Inflammatory macrophage (primary cell): ENCODE data around the gene CGB1.
"Not testable (repeated sequence)": the region's sequence is repeated elsewhere in the genome, so short reads cannot be mapped to it uniquely, and the experiment has no call there.

ENCODE experiments used
- DNase-seq, 2 donors: peaks; one replicate each; pipeline ENCODE4 v3.0.0-alpha.2; 2020 to 2022

CGB1 gene

DNA sequence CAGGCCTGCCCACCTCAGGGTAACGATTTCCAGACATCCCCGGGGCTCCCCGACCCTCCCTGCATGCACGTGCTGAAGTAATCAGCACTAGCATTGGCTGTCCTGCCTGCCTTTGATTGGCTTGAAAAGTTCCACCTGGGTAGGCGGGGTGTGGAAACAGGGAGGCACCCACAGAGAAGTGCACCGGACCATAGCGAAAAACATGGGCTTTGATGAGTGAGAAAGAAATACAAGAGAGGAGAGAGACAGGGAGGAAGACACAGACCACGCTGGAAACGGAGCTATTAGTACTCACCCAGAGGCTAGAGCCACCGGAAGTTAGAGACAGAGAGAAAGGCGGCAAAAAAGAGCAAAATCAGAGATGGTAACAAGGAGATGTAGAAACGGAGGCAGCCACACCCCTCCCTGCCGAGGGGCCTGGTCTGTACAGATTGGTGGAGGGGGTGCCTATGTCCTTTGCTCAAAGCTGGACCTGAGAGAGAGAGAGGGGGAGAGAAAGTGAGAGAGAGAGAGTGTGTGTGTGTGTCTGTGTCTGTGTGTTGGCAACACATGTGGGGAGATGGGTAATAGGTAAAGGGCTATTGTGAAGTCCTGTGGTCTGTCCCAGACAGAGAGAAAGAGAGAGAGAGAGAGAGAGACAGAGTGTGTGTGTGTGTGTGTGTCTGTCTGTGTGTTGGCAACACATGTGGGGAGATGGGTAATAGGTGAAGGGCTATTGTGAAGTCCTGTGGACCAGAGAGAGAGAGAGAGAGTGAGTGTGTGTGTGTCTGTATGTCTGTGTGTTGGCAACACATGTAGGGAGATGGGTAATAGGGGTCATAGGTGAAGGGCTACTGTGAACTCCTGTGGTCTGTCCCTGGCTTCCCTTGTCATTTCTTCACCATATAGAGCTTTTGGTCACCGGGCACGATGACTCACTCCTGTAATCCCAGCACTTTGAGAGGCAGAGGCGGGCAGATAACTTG lies 15.5 kb downstream of the CGB1 start:
- peak; percentile 54 to 59 for DNase-seq

DNA sequence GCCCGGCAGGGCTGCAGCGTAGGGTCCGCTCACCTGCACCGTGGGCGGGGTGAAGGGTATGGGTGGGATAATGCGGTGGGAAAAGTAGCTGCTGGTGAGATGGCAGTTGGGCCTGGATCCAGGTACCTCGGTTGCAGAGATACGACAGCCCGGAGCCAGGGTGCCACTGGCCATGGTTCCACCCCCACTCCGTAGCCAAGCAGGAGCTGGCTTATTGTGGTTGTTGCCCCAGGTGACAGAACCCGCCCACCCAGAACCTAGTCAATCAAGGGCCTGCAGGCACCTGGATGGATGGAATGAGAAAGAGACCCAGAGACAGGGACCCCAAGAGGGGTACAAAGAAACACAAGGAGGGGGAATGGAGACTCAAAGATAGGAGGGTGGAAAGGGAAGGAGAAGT lies 16.4 kb downstream of the CGB1 start:
- DNase-seq: no peak

DNA sequence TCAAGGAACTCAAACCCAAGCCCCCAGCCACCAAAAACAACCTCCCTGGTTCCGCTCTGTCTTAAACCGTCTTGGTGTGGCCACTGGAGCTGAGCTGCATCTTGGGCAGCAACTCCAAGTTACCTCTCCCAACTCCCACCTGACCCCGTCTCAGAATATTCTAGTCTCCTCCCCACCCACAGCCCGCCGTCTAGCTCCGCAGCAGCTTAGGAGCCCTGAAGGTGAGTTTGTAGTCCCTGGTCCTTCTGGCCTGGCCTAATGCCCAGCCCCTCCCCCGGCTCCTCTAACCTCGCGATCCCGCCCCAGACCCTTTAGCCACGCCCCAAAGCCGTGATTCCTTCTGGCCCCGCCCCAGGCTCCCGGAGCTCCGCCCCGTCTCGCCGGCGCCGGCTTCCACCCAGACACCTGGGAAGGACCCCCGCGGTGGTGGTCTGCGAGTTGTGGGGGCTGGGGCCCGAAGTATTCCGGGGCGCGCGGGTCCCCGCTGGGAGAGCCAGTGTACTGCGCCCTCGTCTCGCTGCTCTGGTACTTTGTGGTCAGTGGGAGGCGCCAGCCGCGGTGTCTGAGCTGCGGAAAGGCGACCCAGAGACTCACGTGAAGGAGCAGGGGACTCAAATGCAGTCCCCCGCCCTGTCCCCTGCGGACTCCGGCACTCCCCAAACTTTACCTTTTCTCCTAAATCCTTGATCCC lies 17.3 kb downstream of the CGB1 start:
- DNase-seq: peak; percentile 5 to 17

GRCh38 chr19:49018388-49019241 lies 18.1 kb downstream of the CGB1 start:
- DNase-seq: not testable (repeated sequence)

DNA sequence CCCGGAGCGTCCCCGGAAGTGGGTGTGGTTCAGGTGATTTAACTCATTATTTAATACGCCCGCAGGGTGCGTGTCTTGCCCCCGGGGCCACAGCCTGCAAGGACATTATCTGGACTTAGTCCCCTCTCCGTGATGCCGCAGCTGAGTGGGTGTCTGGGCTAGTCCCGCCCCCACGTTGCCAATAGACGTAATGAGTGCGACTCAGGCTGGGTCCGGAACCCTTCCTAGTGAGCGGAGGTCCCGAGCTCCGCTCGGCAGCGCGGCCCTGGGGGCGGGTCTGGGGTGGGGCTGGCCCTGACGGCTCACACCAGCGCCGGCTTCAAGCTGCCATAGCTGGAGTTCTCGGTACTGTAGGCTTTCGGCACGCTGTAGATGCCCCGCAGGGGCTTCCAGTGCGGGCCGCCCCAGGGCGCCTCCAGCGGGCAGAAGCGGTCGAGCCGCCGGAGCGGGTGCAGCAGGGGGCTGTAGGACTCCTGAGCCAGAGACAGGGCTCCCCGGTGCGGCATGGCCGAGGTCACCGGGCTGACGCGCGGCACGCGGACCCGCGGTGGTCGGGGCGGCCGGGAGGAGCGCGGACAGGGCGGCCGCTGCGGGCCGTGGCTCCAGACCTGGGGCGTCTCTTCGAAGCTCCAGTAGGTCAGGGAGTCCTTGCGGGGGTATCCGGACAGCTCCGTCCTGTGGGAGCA lies 18.9 kb downstream of the CGB1 start:
- peak; percentile 24 to 51 for DNase-seq

DNA sequence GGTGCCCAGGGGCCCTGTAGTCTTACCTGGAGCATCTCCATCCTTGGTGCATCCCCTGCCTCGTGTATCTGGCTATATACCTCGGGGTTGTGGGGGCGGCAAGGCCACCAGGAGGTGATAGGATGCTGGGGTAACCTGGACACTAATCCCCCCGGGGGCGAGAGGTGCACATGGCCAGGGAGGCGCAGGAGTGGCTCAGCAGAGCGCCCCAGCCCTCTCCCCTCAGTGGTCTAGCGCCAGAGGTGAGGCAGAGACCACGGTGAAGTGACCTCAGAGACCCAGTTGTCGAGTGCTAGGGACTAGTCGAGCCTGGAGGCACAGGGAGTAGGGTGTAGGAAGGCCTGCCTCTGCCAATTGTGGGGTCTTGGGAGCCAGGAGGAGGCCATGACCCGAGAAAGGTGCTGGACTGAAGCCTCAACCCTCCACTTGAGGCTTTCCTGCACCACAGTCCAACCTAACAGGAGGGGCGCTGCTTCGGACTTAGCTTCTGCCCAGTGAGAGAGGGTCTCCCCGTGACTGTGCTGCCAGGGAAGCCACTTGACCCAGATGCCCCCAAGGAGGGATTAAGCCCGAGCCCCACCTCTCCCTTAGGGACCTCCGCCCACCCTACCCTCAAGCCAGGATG lies 19.5 kb downstream of the CGB1 start, which contains the start of gene LHB:
LHB (minus strand) TSS at position 51 of the 625 bp plus-strand sequence; CDS start at position 41, 10 bp downstream.
- no peak for DNase-seq

GRCh38 chr19:49016067-49016839 lies 20.4 kb downstream of the CGB1 start:
- DNase-seq: no peak

DNA sequence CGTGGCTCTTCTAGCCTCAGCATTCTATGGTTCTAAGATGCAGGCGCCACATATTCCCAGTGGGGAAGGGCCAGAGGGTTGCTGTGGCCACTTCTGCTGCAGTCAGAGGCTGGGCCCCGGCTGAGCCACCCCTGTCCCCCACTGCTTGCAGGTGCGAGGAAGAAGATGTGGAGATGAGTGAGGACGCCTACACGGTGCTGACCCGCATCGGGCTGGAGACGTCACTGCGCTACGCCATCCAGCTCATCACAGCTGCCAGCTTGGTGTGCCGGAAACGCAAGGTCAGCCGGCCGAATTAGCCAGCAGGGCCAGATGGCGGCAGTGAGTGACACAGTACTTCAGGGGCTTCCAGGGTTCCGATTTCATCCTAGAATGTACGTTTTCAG lies 21.8 kb downstream of the CGB1 start:
- DNase-seq: no peak

GRCh38 chr19:49014123-49014869 lies 22.4 kb downstream of the CGB1 start:
- DNase-seq: no peak

DNA sequence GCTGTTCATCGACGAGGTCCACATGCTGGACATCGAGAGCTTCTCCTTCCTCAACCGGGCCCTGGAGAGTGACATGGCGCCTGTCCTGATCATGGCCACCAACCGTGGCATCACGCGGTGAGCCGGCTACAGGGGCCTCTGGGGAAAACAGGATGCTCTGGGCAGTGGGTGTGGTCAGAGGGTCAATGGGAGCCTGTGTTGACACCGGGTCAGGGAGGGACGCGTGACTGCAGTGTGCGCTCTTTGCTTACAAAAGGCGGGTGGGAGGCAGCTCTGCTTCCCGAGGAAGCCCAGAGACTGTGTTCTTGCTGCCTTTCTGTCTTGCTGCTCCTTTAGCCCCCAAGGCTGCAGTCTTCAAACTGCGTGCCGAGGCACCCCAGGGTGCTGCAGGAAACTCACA lies 25.5 kb downstream of the CGB1 start:
- DNase-seq: no peak

DNA sequence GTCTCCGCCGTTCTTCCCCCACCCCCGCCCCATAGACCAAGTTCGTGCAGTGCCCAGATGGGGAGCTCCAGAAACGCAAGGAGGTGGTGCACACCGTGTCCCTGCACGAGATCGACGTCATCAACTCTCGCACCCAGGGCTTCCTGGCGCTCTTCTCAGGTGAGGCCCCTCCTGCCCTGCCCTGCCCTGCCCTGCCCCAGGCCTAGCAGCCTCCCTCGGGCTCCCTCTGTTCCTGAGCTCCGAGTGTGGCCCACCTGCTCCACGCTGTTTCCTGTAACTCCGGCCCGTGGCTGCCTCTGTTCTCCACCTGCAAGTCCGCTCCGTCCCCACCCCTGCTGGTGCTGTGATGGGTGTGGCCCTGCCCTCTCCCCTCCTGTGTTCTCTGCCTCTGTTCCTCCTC lies 26.2 kb downstream of the CGB1 start:
- no peak for DNase-seq

- no peak for DNase-seq
These were observed 26.9 kb downstream of the CGB1 start for GRCh38 chr19:49009828-49010227.

DNA sequence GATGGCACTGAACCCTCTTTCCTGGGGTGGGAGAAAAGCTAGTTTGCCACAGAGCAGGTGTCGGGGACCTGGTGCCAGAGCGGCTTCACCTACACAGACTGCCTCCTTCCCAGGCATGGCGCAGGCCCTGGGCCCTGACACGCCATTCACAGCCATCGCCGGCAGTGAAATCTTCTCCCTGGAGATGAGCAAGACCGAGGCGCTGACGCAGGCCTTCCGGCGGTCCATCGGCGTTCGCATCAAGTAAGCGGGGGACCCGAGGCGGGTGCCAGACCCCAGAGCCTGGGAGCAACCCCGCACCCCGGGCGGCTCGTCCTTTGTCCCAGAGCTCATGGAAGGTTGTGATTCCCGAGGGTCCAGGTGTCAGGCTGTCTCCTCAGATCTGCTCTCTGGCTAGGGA lies 29.8 kb downstream of the CGB1 start:
- no peak for DNase-seq

DNA sequence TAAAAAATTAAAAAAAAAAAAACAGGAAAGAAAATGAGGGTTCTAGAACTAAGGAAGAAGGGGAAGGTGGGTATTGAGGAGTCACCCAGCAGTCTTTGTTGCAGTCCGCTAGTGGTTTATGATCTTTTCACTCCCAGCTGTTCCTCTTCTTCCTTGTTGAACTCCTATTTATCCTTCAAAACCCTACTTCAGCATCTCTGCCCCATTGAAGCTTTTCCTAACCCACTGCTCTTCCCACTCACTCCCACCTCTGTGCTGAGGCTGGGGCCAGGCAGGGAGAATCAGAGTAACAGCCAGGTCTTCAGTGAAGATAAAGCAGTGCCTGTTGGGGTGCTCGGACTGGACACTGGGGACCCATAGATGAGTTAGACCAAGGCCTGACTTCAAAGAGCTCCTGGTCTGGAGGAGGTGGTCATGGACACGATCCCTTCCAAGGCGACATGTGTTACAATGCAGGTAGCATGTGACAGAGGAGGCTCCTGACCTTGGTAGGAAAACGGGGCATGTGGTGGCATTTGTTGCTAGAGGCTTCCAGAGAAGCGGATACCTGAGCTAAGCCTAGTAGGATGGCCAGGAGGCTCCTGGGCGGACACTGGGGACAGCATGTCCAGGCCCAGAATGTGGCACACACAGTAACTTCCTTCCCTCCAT lies 31.6 kb downstream of the CGB1 start:
- no peak for DNase-seq

DNA sequence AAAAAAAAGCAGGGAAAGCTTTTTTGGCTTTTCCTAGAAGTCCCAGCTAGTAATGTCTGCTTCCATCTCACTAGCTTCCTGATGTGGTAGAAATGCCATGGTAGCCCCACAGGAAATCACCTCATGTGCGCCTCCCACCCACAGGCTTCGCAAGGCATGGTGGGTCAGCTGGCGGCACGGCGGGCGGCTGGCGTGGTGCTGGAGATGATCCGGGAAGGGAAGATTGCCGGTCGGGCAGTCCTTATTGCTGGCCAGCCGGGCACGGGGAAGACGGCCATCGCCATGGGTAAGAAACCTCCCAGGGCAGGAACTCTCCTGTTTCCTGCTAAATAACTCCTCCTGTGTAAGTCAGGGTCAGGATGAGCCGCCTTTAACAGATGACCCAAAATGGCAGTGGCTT lies 32.6 kb downstream of the CGB1 start:
- DNase-seq: no peak

- DNase-seq: peak; percentile 67
These were observed 37.0 kb downstream of the CGB1 start for GRCh38 chr19:48999481-49000325.

- DNase-seq: peak; percentile 51 to 57
These were observed 38.7 kb downstream of the CGB1 start for GRCh38 chr19:48997972-48998371.

DNA sequence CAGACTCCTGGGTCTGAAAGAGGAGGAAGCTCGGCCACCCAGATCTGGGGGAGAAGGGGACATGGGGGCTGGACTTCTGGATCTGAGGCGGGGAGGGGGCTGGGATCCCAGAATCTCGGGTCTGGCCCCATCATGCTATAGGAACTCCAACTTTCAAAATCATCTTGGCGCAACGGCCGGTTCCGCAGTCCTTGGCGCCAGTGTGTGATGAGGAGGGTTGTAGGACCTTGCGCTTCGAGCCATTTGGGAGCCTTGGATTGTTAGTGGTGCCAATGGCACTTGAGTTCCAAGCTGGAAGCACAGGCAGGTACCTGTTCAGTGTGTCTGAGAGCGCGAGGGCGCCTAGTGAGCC lies 42.7 kb downstream of the CGB1 start:
- DNase-seq: no peak
